Smooth muscle cell (in vitro differentiated cells): Measurements from ENCODE around the gene CNBD2. TPM values are rescaled to one million over a fixed set of nuclear protein-coding genes. Genes with fewer than 3 reads are reported as not detected.
"Not testable (repeated sequence)": the region's sequence is repeated elsewhere in the genome, so short reads cannot be mapped to it uniquely, and the experiment has no call there.

Experiments
- DNase-seq: peaks from one replicate; lab custom pipeline; 2025; ENCODE audit not compliant: unreplicated experiment; lab: John Stamatoyannopoulos, UW
- H2AFZ ChIP-seq: fragments of 200-600 bp; sonication (generic); 2 replicates; pipeline ENCODE4 v1.6.0; 2016; ENCODE audit warnings: antibody characterized with exemption, low read depth, mild to moderate bottlenecking
- H3F3A ChIP-seq: fragments of 200-600 bp; sonication (generic); 2 replicates; pipeline ENCODE4 v1.6.0; 2017; ENCODE audit warnings: antibody characterized with exemption, low read depth
- H3K27ac ChIP-seq: fragments of 200-600 bp; sonication (generic); 2 replicates; pipeline ENCODE4 v1.5.1; 2016; ENCODE audit warnings: low read depth, mild to moderate bottlenecking
- H3K27me3 ChIP-seq: fragments of 200-600 bp; sonication (generic); 2 replicates; pipeline ENCODE4 v1.6.1; 2016; ENCODE audit warnings: low read depth, mild to moderate bottlenecking
- H3K36me3 ChIP-seq: fragments of 200-600 bp; sonication (generic); 2 replicates; pipeline ENCODE4 v1.5.1; 2016; ENCODE audit warnings: low read depth
- H3K4me1 ChIP-seq: fragments of 200-600 bp; sonication (generic); 2 replicates; pipeline ENCODE4 v1.5.1; 2016; ENCODE audit warnings: low read depth
- H3K4me2 ChIP-seq: fragments of 200-600 bp; sonication (generic); 2 replicates; pipeline ENCODE4 v1.6.0; 2016; ENCODE audit warnings: mild to moderate bottlenecking
- H3K4me3 ChIP-seq: fragments of 200-600 bp; sonication (generic); 2 replicates; pipeline ENCODE4 v1.5.1; 2016; ENCODE audit warnings: mild to moderate bottlenecking
- H3K79me2 ChIP-seq: fragments of 200-600 bp; sonication (generic); 2 replicates; pipeline ENCODE4 v1.6.0; 2016; ENCODE audit warnings: low read depth, mild to moderate bottlenecking
- H3K9ac ChIP-seq: fragments of 200-600 bp; sonication (generic); 2 replicates; pipeline ENCODE4 v1.6.0; 2016; ENCODE audit warnings: low read depth
- H3K9me3 ChIP-seq: fragments of 200-600 bp; sonication (generic); replicated peaks from 2 replicates; pipeline ENCODE4 v1.5.1; 2016; ENCODE audit warnings: low read depth
- H4K20me1 ChIP-seq: fragments of 200-600 bp; sonication (generic); 2 replicates; pipeline ENCODE4 v1.6.0; 2016; ENCODE audit warnings: low read depth
- CTCF ChIP-seq: fragments of 200-600 bp; sonication (generic); IDR thresholded peaks from 2 replicates; pipeline ENCODE4 v1.5.1; 2017; ENCODE audit warnings: borderline replicate concordance, mild to moderate bottlenecking, antibody characterized with exemption; ENCODE audit not compliant: insufficient read depth, poor library complexity, severe bottlenecking
- WGBS: methylation state at CpG from one replicate; pipeline ENCODE4 v1.1.7; 2016; ENCODE audit warnings: low lambda C conversion rate; 5-methylcytosine and 5-hydroxymethylcytosine counted together
- polyA plus RNA-seq: library from polyadenylated mRNA; unstranded; fragments of >200 nt; fragmentation: Nextera tagmentation; extraction: Ambion mirVana; gene quantifications from 2 replicates; pipeline ENCODE4 v1.2.1, GENCODE V29; 2016
- total RNA-seq: library from RNA; depleted of rRNA; stranded (reverse); fragments of >200 nt; gene quantifications from 2 replicates; pipeline ENCODE4 v1.2.3, GENCODE V29; 2014

CNBD2 gene
- total and polyA plus RNA-seq, 2 experiments from 2014 or later = 2.8 to 10.2 TPM

GRCh38 chr20:36043892-36044515 lies 75.6 kb downstream of the CNBD2 start:
- Histone ChIP-seq H3K4me1 (peaks cover 10% of the 10 kb centered on the region), H3K27me3 (no peaks in the 10 kb centered on the region), H3K27ac (no peak overlapping the region), H3K9me3 (no peaks in the 10 kb centered on the region), H3K4me2 (no peak overlapping the region), H3K4me3 (no peak overlapping the region), H3K79me2 (peaks cover 43% of the 10 kb centered on the region), H4K20me1 (peaks cover 74% of the 10 kb centered on the region), H3F3A (peaks cover 24% of the 10 kb centered on the region), H3K36me3 (no peaks in the 10 kb centered on the region), H2AFZ (no peak overlapping the region), H3K9ac (no peak overlapping the region)
- WGBS = 94% methylated on average over 10 of the region's 10 CpGs
- DNase-seq = no peak
- no peak for TF ChIP-seq CTCF

GRCh38 chr20:36045373-36045714 lies 77.0 kb downstream of the CNBD2 start:
- no peak overlapping the region for H3K4me3 ChIP-seq
- no peaks in the 10 kb centered on the region for H3K27me3 ChIP-seq
- no peak for DNase-seq
- peaks cover 87% of the 10 kb centered on the region for H4K20me1 ChIP-seq
- no peak overlapping the region for H3K27ac ChIP-seq
- peaks cover 24% of the 10 kb centered on the region for H3F3A ChIP-seq
- no peaks in the 10 kb centered on the region for H3K9me3 ChIP-seq
- peaks cover 55% of the 10 kb centered on the region for H3K79me2 ChIP-seq
- no peak overlapping the region for H2AFZ ChIP-seq
- H3K36me3 ChIP-seq = no peaks in the 10 kb centered on the region
- peaks cover 10% of the 10 kb centered on the region for H3K4me1 ChIP-seq
- no peak overlapping the region for H3K4me2 ChIP-seq
- TF ChIP-seq CTCF = no peak
- WGBS = 79% methylated on average over 2 of the region's 2 CpGs
- no peak overlapping the region for H3K9ac ChIP-seq

GRCh38 chr20:36046073-36046798 lies 77.8 kb downstream of the CNBD2 start:
- H3F3A ChIP-seq = peaks cover 24% of the 10 kb centered on the region
- not testable (repeated sequence) for H2AFZ ChIP-seq, H3K4me3 ChIP-seq, H3K36me3 ChIP-seq, H3K27me3 ChIP-seq, DNase-seq, H3K9ac ChIP-seq, H3K4me1 ChIP-seq, H3K9me3 ChIP-seq
- peaks cover 87% of the 10 kb centered on the region for H4K20me1 ChIP-seq
- H3K27ac ChIP-seq = peak overlapping the region; percentile 36
- WGBS = 85% methylated on average over 4 of the region's 4 CpGs
- H3K4me2 ChIP-seq = peak overlapping the region; percentile 21
- peaks cover 59% of the 10 kb centered on the region for H3K79me2 ChIP-seq

GRCh38 chr20:36049408-36049807 lies 81.0 kb downstream of the CNBD2 start:
- Histone ChIP-seq H3K4me2 (peak overlapping the region; percentile 85), H3F3A (peaks cover 17% of the 10 kb centered on the region), H4K20me1 (peaks cover 59% of the 10 kb centered on the region), H3K4me3 (peak overlapping the region; percentile 100), H3K9ac (peak overlapping the region; percentile 5), H3K79me2 (peaks cover 52% of the 10 kb centered on the region)
- not testable (repeated sequence) for H3K36me3 ChIP-seq, H3K4me1 ChIP-seq, H3K9me3 ChIP-seq, H2AFZ ChIP-seq, H3K27me3 ChIP-seq, DNase-seq, H3K27ac ChIP-seq
- 16% methylated on average over 2 of the region's 2 CpGs for WGBS
